SHP77 (cell line): ENCODE data around the gene EYA2.
"Not testable (repeated sequence)": the region's sequence is repeated elsewhere in the genome, so short reads cannot be mapped to it uniquely, and the experiment has no call there.

Experiments used
- DNase-seq, 2 experiments: peaks; one replicate each; lab custom pipeline; 2025; lab: John Stamatoyannopoulos, UW

EYA2 gene

GRCh38 chr20:46955601-46956556, 61.2 kb downstream of the EYA2 start:
- no peak for DNase-seq

GRCh38 chr20:46959081-46959692, 64.5 kb downstream of the EYA2 start:
- peak; percentile 69 to 90 for DNase-seq

- no peak for DNase-seq
Measured at GRCh38 chr20:46959821-46960220, 65.2 kb downstream of the EYA2 start.

GRCh38 chr20:46960536-46960935, 65.9 kb downstream of the EYA2 start:
- DNase-seq: no peak

GRCh38 chr20:46961968-46962367, 67.3 kb downstream of the EYA2 start:
- not testable (repeated sequence) for DNase-seq

- no peak for DNase-seq
Measured at GRCh38 chr20:46962452-46963195, 68.0 kb downstream of the EYA2 start.

- DNase-seq: peak; percentile 36 to 66
Measured at GRCh38 chr20:46963196-46963529, 68.5 kb downstream of the EYA2 start.

GRCh38 chr20:46963758-46964617, 69.3 kb downstream of the EYA2 start:
- DNase-seq: peak; percentile 73 to 82

GRCh38 chr20:46964618-46965455, 70.2 kb downstream of the EYA2 start:
- DNase-seq: no peak

- peak; percentile 53 to 77 for DNase-seq
Measured at GRCh38 chr20:46965477-46965876, 70.8 kb downstream of the EYA2 start.

GRCh38 chr20:46967646-46968045, 73.0 kb downstream of the EYA2 start:
- DNase-seq: peak; percentile 30 to 85

- DNase-seq: peak in 1 of 2 experiments; percentile 44
Measured at GRCh38 chr20:46970937-46971630, 76.4 kb downstream of the EYA2 start.

GRCh38 chr20:46973766-46974165, 79.1 kb downstream of the EYA2 start:
- DNase-seq: no peak

- no peak for DNase-seq
Measured at GRCh38 chr20:46974669-46975434, 80.2 kb downstream of the EYA2 start.

- no peak for DNase-seq
Measured at GRCh38 chr20:46975976-46976375, 81.3 kb downstream of the EYA2 start.

- DNase-seq: no peak
Measured at GRCh38 chr20:46977204-46977603, 82.6 kb downstream of the EYA2 start.

GRCh38 chr20:46977909-46978588, 83.4 kb downstream of the EYA2 start:
- DNase-seq: no peak

- no peak for DNase-seq
Measured at GRCh38 chr20:46978951-46979491, 84.4 kb downstream of the EYA2 start.
